ENCODE measurements around the gene MECP2. TPM values are rescaled to one million over a fixed set of nuclear protein-coding genes. Genes with fewer than 3 reads are reported as not detected.

Gene MECP2
- total and polyA plus RNA-seq, 8 donors = 10.7 to 47.9 (median 18.4) TPM

GRCh38 chrX:154120567-154120966, 23.1 kb upstream of the MECP2 start:
- no peaks in the 10 kb centered on the region for H3K36me3 ChIP-seq
- H3K27me3 ChIP-seq = peaks cover 0 to 5% (median 0%) of the 10 kb centered on the region in 3 donors

GRCh38 chrX:154117566-154117965, 20.0 kb upstream of the MECP2 start:
- Histone ChIP-seq H3K36me3 (no peaks in the 10 kb centered on the region), H3K27ac (no peak overlapping the region), H3K27me3 (peaks cover 0 to 5% (median 0%) of the 10 kb centered on the region in 3 donors), H3K9me3 (peaks cover 0 to 16% (median 3%) of the 10 kb centered on the region in 4 donors), H3K4me3 (no peak overlapping the region), H3K4me1 (no peaks in the 10 kb centered on the region)
- TF ChIP-seq POLR2AphosphoS5 (IDR thresholded peaks at IDR 0.05) (no peak), POLR2A (IDR thresholded peaks at IDR 0.05) (no peak), CTCF (IDR thresholded peaks at IDR 0.05) (no peak), EP300 (IDR thresholded peaks at IDR 0.05) (no peak)
- 63 to 89% (median 85%) methylated on average over 6 of the region's 6 CpGs for whole genome bisulfite sequencing, 5 donors
- no peak for DNase-seq
- intact Hi-C loops (cut with DNase I; ENCODE audit: low total_unique reads) = no loop called here

More at GRCh38 chrX:154120567-154120966, 23.1 kb upstream of the MECP2 start:
- Histone ChIP-seq H3K4me3 (no peak overlapping the region), H3K27ac (no peak overlapping the region), H3K9me3 (peaks cover 0 to 16% (median 3%) of the 10 kb centered on the region in 4 donors), H3K4me1 (no peaks in the 10 kb centered on the region)
- intact Hi-C loops (cut with DNase I; ENCODE audit: low total_unique reads) = no loop called here
- DNase-seq = no peak
- TF ChIP-seq POLR2AphosphoS5 (IDR thresholded peaks at IDR 0.05) (no peak), EP300 (IDR thresholded peaks at IDR 0.05) (no peak), CTCF (IDR thresholded peaks at IDR 0.05) (no peak), POLR2A (IDR thresholded peaks at IDR 0.05) (no peak)
- WGBS, 5 donors = 79 to 93% (median 88%) methylated on average over 3 of the region's 3 CpGs

GRCh38 chrX:154116426-154117211, 19.1 kb upstream of the MECP2 start:
- H3K4me1 ChIP-seq = no peaks in the 10 kb centered on the region
- TF ChIP-seq POLR2AphosphoS5 (IDR thresholded peaks at IDR 0.05) (no peak), EP300 (IDR thresholded peaks at IDR 0.05) (no peak), CTCF (IDR thresholded peaks at IDR 0.05) (no peak), POLR2A (IDR thresholded peaks at IDR 0.05) (no peak)
- H3K27me3 ChIP-seq = peaks cover 0 to 5% (median 0%) of the 10 kb centered on the region in 3 donors
- WGBS, 5 donors = 75 to 81% (median 79%) methylated on average over 8 to 19 of the region's 19 CpGs
- no peaks in the 10 kb centered on the region for H3K36me3 ChIP-seq
- H3K27ac ChIP-seq = no peak overlapping the region
- peaks cover 0 to 16% (median 3%) of the 10 kb centered on the region in 4 donors for H3K9me3 ChIP-seq
- no peak overlapping the region for H3K4me3 ChIP-seq
- intact Hi-C loops (cut with DNase I; ENCODE audit: low total_unique reads) = no loop called here
- DNase-seq = no peak

GRCh38 chrX:154115750-154116149, 18.2 kb upstream of the MECP2 start:
- H3K4me3 ChIP-seq = no peak overlapping the region
- no peaks in the 10 kb centered on the region for H3K36me3 ChIP-seq
- peaks cover 0 to 2% (median 0%) of the 10 kb centered on the region in 3 donors for H3K27me3 ChIP-seq
- no peak for DNase-seq
- 80 to 93% (median 93%) methylated on average over 5 of the region's 5 CpGs for WGBS, 5 donors
- peaks cover 0 to 13% (median 2%) of the 10 kb centered on the region in 4 donors for H3K9me3 ChIP-seq
- H3K27ac ChIP-seq = no peak overlapping the region
- intact Hi-C loops (cut with DNase I; ENCODE audit: low total_unique reads) = no loop called here
- H3K4me1 ChIP-seq = no peaks in the 10 kb centered on the region
- TF ChIP-seq CTCF (IDR thresholded peaks at IDR 0.05) = no peak
- no peak for TF ChIP-seq EP300 (IDR thresholded peaks at IDR 0.05)
- TF ChIP-seq POLR2AphosphoS5 (IDR thresholded peaks at IDR 0.05) = no peak
- no peak for TF ChIP-seq POLR2A (IDR thresholded peaks at IDR 0.05)
